Inferior parietal cortex (tissue), 1 donor: Measurements from ENCODE around the gene C19orf38.
A peak's percentile ranks its signal among the peaks of the same experiment; 100 is the strongest.

ENCODE experiments used
- DNase-seq: peaks from one replicate; pipeline ENCODE4 v3.0.0-alpha.2; 2016; ENCODE audit errors: extremely low spot score

The C19orf38 gene, protein sequence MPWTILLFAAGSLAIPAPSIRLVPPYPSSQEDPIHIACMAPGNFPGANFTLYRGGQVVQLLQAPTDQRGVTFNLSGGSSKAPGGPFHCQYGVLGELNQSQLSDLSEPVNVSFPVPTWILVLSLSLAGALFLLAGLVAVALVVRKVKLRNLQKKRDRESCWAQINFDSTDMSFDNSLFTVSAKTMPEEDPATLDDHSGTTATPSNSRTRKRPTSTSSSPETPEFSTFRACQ

DNA sequence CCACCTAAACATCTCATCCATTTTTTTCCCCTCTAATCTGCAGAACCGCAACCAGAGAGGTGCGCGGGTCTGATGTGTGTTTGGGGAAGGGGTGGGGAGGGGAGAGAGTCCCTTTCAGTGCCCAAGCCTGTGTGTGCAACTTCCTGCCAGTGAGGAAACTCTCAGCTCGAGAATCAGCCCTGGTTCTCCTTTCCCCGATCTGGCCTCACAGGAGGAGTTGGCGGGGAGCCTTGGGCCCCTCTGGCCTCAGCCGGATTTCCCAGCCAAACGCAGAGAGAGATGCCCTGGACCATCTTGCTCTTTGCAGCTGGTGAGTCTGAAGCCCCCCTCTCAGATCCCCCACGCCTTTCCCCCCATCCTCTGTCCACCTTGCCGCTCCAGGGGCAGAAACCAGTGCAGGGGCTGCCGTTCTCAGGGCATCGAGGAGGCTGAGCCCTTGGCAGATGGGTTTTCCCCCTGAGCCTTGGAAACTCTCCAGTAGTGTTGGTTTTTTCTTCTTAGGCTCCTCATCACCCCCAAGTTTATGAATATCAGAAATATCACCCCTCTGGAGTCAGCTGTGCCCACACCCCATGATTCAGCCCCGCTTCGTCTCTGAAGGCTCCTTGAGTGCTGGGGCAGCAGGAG lies at the start of gene C19orf38:
C19orf38 (plus strand) TSS at position 186 of the 627 bp plus-strand sequence; CDS start at position 280, 94 bp downstream.
- DNase-seq: no peak

DNA sequence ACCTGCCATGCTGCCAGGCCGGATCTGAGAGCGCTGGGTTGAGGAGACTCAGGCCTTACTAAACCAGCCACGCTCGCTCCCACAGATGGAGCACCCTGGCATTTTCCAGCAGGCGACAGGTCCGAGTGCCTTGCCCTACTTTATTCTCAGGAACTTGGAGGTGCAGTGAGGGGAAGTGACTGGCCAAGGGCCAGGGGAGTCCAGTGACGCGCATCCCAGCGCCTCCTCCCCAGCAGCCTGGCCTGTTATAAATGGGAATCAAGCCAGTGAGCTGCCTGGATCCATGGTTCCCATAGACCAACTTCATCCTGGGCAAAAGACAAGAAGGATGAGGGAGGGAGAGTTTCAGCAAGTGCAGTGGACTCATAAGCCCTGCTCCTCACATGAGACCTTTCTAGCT lies 47.7 kb upstream of the C19orf38 start:
- DNase-seq: no peak

DNA sequence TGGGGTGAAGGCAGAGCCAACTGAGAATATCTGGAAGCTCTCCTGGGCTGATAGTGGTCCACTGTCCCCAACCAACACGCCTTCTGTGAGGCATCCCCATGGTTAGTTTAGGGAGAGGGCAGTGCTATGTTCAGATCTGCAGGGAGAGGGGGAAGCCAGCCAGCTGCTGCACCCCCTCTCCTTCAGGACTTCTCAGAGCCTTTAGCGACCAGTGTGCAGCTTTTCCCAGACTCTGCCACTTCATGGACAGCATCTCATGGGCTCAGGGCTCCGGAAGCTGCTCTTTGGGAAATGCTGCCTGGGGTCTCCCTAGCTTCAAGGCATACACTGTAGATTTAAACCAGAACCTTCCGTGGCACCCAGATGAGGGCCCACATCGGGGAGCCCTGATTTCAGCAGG lies 45.7 kb upstream of the C19orf38 start:
- DNase-seq: no peak

- DNase-seq: no peak
Measured at GRCh38 chr19:10803252-10803651, 45.0 kb upstream of the C19orf38 start.

- no peak for DNase-seq
Measured at GRCh38 chr19:10805065-10805757, 43.0 kb upstream of the C19orf38 start.

DNA sequence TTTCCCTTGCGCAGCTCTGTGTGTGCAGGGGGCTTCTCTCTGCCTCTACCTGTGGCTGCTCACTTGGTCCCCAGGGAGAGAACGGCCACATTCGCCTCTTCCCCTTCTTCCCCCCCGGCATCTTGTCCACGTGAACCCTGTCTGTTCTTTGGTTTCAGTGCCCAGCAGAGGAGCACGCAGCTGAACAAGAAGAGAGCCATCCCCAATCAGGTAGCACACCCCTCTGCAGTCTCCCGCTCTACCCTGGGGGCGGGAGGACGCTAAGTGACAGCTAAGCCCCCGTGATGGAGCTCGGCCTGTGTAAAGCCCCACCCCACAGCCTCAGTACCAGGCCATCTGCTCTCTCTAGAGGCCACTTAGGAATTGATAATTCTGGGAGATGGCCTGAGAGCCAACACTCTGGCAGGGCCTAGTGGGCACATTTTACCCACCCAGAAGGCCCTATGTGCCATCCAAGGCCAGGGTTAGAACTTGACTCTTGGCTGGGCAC lies 42.4 kb upstream of the C19orf38 start:
- no peak for DNase-seq

- DNase-seq: no peak
Measured at GRCh38 chr19:10808937-10809649, 39.1 kb upstream of the C19orf38 start.

GRCh38 chr19:10809651-10810285 lies 38.4 kb upstream of the C19orf38 start:
- DNase-seq: no peak

DNA sequence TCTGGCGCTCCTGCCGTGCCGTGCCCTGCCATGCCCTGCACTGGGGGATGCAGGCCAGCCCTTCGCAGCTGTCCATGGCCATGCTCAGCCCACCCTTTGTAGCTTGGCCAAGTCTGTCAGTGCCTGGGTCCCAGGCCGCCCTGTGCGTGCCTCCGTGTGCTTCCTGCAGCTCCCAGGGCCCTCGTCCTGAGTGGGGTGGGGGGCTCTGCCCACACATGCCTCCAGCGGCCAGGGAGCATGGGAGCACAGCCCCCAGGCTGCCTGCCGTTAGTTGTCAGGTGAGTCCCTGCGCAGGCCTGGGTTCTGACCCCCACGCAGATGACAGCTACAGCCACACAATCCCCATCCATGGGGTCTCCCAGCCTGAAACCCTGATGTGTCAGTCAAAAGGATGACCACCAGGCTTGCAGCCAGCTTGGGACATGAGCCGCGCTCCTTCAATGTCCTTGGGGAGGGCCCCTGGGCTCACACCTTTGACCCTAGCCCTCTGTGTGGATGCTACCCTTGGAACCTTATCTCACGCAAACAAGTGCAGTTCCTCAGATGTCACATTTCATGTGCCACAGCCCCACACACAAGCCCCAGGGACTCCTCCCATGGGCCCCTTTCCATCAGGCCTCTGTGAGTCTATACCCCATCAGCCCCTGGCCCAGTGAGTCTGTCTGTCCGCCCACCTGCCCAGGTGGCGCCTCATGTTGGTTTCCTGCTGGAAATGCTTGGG lies 36.7 kb upstream of the C19orf38 start:
- no peak for DNase-seq

- DNase-seq: no peak
Measured at GRCh38 chr19:10812196-10812595, 36.0 kb upstream of the C19orf38 start.

GRCh38 chr19:10812902-10813404 lies 35.3 kb upstream of the C19orf38 start:
- peak; percentile 36 for DNase-seq

GRCh38 chr19:10815007-10815536 lies 33.1 kb upstream of the C19orf38 start:
- no peak for DNase-seq

DNA sequence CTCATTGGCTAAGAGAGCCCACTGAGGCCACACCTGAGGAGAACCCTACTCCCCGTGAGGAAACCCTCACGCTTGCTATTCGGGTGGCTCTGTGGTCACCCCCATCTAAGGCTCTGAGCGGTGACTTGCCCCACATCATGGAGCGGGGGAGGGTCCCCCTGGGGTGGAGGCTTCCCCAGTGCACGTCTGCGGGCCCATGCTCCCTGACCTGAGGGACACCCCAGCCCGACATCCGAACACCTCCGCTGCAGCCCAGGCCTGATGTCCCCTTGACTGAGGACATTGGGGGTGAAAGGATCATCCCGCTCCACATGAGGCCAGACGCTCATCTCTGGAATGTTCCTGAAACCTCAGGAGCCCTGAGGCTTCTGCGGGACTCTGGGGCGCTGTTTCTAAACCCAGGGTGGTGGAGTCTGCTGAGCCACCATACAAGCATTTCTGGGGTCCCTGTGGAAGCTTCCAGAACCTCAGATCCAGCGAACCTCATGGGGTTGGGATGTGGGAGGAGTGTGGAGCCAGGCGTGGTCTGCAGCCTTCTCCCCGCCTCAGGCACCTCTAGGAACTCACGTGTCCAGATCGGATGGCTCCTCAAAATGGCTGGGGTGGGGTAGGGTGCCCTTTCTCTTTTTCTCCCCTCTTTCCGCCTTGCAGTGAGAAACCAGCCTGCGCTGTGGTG lies 32.1 kb upstream of the C19orf38 start:
- no peak for DNase-seq

DNA sequence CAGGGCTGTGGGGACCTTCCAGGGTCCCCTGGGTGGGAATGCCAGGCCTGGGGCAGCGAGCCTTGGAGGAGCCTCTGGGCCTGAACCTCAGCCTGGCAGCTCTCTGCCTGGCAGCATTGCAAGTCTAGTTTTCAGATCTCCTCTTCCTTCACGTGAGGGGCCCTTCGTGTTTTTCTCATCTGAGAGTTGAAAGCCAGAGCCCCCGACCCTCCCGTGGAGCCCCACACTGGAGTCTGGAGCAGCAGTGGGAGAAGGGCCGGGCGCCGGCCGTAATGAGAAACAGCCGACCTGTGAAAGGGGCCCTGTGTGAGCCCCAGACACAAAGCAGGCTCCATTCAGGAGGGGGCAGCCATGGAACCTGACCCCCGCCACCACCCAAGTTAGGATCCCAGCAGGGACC lies 31.5 kb upstream of the C19orf38 start:
- DNase-seq: no peak

DNA sequence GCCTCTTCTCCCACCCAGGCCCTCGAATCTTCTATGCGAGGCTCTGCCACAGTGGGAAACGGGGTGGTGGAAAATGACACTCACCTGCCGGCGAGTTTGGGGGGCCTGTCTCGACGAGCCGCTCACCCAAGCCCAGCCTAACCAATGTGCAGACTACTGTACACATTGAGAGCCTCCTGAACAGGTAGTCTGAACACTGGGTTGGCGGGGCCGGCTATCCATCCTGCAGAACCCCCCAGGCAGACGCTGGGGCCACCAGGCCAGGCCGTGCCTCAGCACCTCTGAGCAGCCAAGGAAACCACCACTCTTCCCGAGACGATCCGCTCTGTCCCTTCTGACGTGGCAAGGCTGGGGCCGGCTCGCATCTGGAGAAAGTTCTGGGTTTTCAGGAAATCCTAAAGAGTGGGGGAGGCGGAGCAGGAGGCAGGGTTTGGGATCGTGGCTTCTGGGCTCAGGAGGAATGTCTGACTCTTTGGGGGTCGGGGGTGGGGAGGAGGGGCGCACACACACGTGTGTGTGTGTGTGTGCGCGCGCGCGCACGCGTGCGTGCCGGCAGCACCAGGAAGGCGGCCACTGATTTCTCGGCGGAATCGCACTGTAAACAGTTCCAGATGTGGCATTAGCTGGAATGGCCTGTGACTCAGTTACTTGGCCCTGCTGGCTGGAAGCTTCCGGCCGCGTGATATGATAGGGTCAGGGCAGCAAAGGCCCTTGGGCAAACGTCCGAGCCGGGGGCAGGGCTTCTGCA lies 30.8 kb upstream of the C19orf38 start:
- DNase-seq: no peak

GRCh38 chr19:10818301-10819123 lies 29.7 kb upstream of the C19orf38 start:
- DNase-seq: no peak

DNA sequence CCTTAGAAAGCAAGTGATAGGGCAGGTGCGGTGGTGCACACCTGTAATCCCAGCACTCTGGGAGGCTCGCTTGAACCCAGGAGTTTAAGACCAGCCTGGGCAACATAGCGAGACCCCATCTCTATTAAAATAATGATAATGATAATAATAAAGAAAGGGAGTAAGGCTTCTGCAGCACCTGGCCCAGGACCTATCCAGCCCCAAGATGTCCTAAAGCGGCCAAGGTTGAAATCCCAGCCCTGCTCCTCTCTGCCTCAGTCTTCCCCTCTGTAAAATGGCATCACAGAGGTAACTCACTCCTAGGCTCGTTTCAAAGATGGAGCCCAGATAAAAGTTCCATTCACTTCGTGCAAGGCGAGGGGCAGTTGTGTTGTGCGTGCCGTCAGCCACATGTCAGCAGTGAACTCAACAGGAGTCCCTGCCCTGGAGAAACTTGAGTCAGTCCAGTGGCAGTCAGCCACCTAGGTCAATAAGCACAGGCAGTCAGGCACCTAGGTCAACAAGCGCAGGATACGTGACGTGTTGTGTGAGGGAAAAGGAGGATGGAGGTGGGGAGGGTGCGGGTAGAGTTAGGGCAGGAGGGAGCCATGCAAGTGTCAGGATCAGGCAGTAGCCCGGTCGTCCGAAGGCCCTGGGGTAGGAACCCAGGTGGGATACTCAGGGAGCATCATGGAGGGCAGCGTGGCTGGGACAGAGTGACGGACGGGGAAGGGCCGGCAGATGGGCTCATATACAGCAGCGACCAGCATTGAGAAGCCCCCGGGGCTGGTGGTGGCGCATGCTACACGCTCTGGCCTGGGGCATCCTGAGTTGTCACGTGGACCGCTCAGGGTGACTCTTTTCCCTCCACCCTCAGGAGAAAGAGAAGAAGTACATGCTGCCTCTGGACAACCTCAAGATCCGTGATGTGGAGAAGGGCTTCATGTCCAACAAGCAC lies 28.8 kb upstream of the C19orf38 start:
- DNase-seq: no peak
